ENCODE measurements around the gene WSB2.

The WSB2 gene

DNA sequence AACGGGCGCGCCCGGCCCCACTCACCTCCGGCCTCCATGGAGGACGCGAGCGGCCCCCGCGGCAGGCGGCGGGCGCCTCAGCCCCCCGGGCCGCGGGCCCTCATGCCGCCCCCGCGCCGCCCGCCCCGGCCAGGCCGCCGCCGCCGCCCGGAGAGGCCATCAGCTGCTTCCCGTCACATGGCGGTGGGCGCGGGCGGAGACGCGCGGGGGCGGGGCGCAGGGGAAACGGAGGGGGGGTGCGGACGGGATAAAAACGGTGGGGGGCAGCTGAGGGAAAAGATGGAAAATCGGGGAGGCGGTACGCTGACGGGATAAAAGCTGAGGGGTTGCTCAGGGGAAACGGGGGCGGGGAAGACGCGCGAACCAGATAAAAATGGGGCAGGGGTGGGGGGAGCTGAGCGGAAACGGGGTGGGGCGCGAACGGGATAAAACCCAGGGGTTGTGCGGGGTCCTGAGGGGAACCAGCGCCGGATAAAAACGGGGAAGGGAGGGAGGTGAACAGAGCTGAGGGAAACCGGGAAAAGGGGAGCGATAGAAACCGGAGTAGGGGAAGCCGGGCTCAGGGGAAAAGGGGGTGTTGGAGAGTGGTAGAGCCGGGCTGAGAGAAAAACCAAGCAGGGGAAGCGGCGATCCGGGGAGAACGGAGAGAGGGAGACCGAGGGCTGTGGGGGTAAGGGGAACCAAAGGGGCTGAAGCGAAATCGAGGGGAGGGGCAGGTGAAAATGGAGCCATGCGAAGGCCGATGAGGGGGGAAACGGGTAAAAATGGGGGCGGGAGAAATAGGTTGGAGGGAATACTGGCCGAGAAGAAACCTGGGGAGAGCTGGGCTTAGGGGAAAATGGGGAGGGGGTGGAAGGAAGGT is at the start of gene WSB2:
Gene WSB2, minus strand, starts transcription at position 169 of the 862 bp plus-strand sequence. Its CDS starts 131 bp downstream, at position 38.
- peak within 1 kb of the TSS; percentile 90 for H3K4me3 ChIP-seq (ENCODE audit: low read depth, low read length)
- TF ChIP-seq, protein P1, sequence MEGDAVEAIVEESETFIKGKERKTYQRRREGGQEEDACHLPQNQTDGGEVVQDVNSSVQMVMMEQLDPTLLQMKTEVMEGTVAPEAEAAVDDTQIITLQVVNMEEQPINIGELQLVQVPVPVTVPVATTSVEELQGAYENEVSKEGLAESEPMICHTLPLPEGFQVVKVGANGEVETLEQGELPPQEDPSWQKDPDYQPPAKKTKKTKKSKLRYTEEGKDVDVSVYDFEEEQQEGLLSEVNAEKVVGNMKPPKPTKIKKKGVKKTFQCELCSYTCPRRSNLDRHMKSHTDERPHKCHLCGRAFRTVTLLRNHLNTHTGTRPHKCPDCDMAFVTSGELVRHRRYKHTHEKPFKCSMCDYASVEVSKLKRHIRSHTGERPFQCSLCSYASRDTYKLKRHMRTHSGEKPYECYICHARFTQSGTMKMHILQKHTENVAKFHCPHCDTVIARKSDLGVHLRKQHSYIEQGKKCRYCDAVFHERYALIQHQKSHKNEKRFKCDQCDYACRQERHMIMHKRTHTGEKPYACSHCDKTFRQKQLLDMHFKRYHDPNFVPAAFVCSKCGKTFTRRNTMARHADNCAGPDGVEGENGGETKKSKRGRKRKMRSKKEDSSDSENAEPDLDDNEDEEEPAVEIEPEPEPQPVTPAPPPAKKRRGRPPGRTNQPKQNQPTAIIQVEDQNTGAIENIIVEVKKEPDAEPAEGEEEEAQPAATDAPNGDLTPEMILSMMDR (IDR thresholded peaks at IDR 0.05; ENCODE audit: low read depth, low read length): no peak

- TF ChIP-seq, protein P1 (IDR thresholded peaks at IDR 0.05; ENCODE audit: low read depth, low read length): no peak
- H3K4me3 ChIP-seq (ENCODE audit: low read depth, low read length): no peak overlapping the region
These were observed 48.1 kb upstream of the WSB2 start for GRCh38 chr12:118109088-118109487.

- no peak overlapping the region for H3K4me3 ChIP-seq (ENCODE audit: low read depth, low read length)
- TF ChIP-seq, protein P1 (IDR thresholded peaks at IDR 0.05; ENCODE audit: low read depth, low read length): no peak
These were observed 46.7 kb upstream of the WSB2 start for GRCh38 chr12:118107694-118108093.

DNA sequence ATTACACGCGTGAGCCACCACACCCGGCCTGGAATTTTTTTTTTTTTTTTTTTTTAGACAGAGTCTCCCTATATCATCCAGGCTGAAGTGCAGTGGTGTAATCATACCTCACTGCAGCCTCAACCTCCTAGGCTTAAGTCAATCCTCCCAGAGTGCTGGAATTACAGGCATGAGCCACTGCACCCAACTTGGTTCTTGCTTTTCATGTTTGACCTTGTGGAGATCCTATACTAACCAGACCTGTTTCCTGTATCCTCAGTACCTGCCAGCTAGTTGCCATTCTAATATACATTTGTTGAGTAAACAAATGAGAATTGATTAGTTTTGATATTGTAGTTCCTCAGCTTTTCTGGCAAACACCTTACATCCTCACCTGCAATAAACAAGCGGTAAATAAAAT is 46.0 kb upstream of the WSB2 start:
- TF ChIP-seq, protein P1 (IDR thresholded peaks at IDR 0.05; ENCODE audit: low read depth, low read length): no peak
- H3K4me3 ChIP-seq (ENCODE audit: low read depth, low read length): no peak overlapping the region

DNA sequence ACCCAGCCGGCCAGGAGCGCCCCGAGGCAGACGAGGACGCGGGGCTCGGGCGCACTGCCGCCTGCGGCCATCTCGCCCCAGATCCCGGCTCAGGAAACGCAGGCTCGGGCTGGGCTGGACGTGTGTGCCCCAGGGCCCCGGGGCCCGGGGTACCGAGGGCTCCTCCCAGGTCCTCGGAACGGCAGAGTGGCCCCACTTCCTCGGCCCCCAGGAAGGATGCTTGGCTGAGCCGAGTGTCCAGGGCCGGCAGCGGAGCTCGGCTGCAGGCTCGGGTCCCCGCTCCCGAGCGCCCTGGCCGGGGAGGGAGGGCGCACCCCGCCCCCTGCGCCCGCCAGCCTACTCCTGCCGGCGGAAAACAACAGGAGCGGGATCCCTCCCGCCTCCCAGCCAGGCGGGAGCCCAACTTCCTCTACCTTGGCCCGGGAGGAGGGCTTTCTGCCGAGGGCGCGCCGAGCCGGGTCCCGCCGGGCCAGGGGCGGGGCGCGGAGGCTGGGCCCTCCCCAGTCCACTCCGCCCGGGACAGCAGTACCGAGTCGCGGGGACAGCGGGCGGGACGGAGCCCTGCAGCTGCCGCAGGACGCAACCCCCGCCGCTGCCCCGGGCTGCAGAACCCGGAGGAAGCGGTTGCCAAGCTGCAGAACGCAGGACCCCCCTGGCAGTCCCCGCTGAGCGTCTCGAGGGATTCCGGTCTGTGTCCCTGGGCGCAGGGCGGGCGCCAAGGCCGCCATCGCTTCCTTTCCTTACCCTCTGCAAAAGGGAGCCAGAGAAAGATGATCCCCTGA is 42.8 kb upstream of the WSB2 start, which contains the start of gene VSIG10:
Gene VSIG10, minus strand, starts transcription at position 411 of the 782 bp plus-strand sequence. Its CDS starts 340 bp downstream, at position 71.
- TF ChIP-seq, protein P1 (IDR thresholded peaks at IDR 0.05; ENCODE audit: low read depth, low read length): 0 out of 2 replicates have a peak, but pooled peaks have one; percentile 6
- peak within 1 kb of the TSS; percentile 76 for H3K4me3 ChIP-seq (ENCODE audit: low read depth, low read length)

DNA sequence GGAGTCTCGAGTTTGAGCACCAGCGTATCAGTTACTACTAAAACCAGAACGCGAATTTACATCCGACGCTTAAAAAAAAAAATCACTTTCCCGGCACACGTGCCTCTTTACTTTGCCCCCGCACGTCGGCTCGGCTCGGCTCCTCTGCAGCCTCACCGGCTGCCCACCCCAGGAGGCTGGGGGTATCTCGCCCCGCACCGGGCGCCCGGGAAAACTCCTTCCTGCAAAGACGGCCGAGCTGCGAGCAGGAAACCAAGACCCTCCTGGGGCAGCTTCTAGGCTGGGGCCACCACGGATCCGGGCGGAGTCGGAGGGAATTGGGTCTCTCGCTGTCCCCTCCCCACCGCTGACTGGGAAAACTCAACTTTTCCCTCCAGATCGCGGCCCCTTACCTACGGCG is 42.2 kb upstream of the WSB2 start:
- H3K4me3 ChIP-seq (ENCODE audit: low read depth, low read length): peak overlapping the region; percentile 76
- TF ChIP-seq, protein P1 (IDR thresholded peaks at IDR 0.05; ENCODE audit: low read depth, low read length): no peak
